Activated T-cell treated with anti-CD3 and anti-CD28 coated beads, Interleukin-2, amount 50 U/mL, for 24 hours (primary cell): Measurements from ENCODE around the gene LTA4H.
A peak's percentile ranks its signal among the peaks of the same experiment; 100 is the strongest.

Experiments
- DNase-seq: peaks from one replicate; pipeline ENCODE4 v3.0.0-alpha.2; 2020
- H3K27ac Mint-ChIP-seq: 2 replicates; pipeline ENCODE4 v1.8.0; 2020; ENCODE audit warnings: mild to moderate bottlenecking, mixed read lengths
- H3K27me3 Mint-ChIP-seq: 2 replicates; pipeline ENCODE4 v1.8.0; 2020; ENCODE audit warnings: mixed read lengths
- H3K36me3 Mint-ChIP-seq: 2 replicates; pipeline ENCODE4 v1.8.0; 2020; ENCODE audit warnings: low read depth, mixed read lengths
- H3K4me1 Mint-ChIP-seq: 2 replicates; pipeline ENCODE4 v1.8.0; 2020; ENCODE audit warnings: low read depth, mixed read lengths
- H3K4me3 Mint-ChIP-seq: 2 replicates; pipeline ENCODE4 v1.8.0; 2020; ENCODE audit warnings: mild to moderate bottlenecking, moderate library complexity, mixed read lengths
- H3K9me3 Mint-ChIP-seq: 2 replicates; pipeline ENCODE4 v1.8.0; 2020; ENCODE audit warnings: mixed read lengths

The LTA4H gene

GRCh38 chr12:96064966-96065365 lies 29.6 kb upstream of the LTA4H start:
- Mint-ChIP-seq H3K9me3 (no peaks in the 10 kb centered on the region), H3K27me3 (no peaks in the 10 kb centered on the region), H3K27ac (no peak overlapping the region), H3K36me3 (no peaks in the 10 kb centered on the region), H3K4me3 (no peak overlapping the region), H3K4me1 (peaks cover 28% of the 10 kb centered on the region)
- no peak for DNase-seq

GRCh38 chr12:96064271-96064670 lies 28.9 kb upstream of the LTA4H start:
- peaks cover 28% of the 10 kb centered on the region for H3K4me1 Mint-ChIP-seq
- no peak overlapping the region for H3K4me3 Mint-ChIP-seq
- no peaks in the 10 kb centered on the region for H3K27me3 Mint-ChIP-seq
- H3K27ac Mint-ChIP-seq: peak overlapping the region; percentile 37
- DNase-seq: no peak
- no peaks in the 10 kb centered on the region for H3K9me3 Mint-ChIP-seq
- H3K36me3 Mint-ChIP-seq: no peaks in the 10 kb centered on the region

- Mint-ChIP-seq H3K9me3 (no peaks in the 10 kb centered on the region), H3K27me3 (no peaks in the 10 kb centered on the region), H3K36me3 (no peaks in the 10 kb centered on the region), H3K4me3 (no peak overlapping the region), H3K27ac (peak overlapping the region; percentile 52), H3K4me1 (peaks cover 28% of the 10 kb centered on the region)
- no peak for DNase-seq
Observed at GRCh38 chr12:96063046-96063445, 27.7 kb upstream of the LTA4H start.

DNA sequence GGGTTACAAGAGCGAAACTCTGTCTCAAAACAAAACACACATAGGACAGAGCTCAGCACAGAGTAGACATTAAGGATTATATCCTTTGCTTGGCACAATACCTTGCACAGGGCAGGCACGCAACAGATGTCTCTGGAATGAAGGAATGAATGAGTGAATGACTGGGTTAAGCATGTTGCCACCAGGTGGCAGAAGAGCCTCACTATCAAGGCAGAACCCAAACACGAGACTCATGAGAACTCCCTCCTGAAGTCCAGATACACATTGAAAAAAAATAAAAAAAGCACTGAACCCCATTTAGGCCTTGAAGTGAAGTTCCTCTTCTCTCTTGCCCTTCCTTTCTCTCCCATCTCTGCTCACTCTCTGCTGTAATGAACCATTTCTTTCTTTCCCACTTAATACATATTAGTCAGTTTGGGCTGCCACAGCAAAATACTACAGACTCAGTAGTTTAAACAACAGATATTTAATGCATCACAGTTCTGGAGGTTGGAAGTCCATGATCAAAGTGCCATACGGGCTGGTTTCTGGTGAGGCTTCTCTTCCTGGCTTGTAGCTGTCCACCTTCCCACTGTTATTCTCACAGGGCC lies 26.6 kb upstream of the LTA4H start:
- peak; percentile 77 for DNase-seq
- H3K27me3 Mint-ChIP-seq: no peaks in the 10 kb centered on the region
- H3K4me3 Mint-ChIP-seq: no peak overlapping the region
- peaks cover 28% of the 10 kb centered on the region for H3K4me1 Mint-ChIP-seq
- no peaks in the 10 kb centered on the region for H3K9me3 Mint-ChIP-seq
- no peaks in the 10 kb centered on the region for H3K36me3 Mint-ChIP-seq
- H3K27ac Mint-ChIP-seq: no peak overlapping the region

DNA sequence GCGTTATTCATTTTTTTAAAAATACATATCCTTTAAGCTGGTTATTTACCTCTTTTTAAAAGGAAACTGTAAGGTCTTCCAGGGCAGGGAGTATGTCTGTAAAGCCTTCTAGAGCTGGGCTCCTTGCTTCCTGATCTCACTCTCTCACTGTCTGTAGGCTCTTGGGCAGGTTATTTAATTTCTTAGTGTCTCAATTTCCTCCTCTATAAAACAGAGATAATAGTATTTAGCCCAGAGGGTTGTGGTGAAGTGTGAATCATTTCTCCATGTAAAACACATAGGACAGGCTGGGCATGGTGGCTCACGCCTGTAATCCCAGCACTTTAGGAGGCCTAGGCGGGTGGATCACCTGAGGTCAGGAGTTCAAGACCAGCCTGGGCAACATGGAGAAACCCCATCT lies 25.9 kb upstream of the LTA4H start:
- Mint-ChIP-seq H3K27ac (no peak overlapping the region), H3K27me3 (no peaks in the 10 kb centered on the region), H3K9me3 (no peaks in the 10 kb centered on the region), H3K4me3 (no peak overlapping the region), H3K36me3 (no peaks in the 10 kb centered on the region), H3K4me1 (peaks cover 28% of the 10 kb centered on the region)
- no peak for DNase-seq

DNA sequence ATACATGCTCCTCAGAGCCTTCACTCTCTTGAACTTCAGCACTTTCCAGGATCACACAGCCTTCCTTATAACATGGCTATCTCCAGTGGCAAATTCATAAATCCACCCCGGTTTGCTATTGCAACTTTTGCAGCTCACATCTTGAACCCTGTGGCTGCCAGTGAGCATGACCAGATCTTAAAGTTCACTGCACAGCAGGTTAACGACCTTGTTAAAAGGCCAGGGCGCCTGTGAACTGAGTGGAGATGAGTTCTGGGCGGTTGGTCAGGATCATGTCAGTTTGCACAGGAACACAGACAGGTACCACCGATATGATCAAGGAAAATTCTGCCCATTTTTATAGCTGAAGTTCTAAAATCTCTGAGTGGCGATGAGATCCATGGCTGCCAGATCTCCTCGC lies 24.7 kb upstream of the LTA4H start:
- no peak overlapping the region for H3K4me3 Mint-ChIP-seq
- H3K4me1 Mint-ChIP-seq: peaks cover 28% of the 10 kb centered on the region
- H3K9me3 Mint-ChIP-seq: no peaks in the 10 kb centered on the region
- no peaks in the 10 kb centered on the region for H3K27me3 Mint-ChIP-seq
- H3K27ac Mint-ChIP-seq: no peak overlapping the region
- no peak for DNase-seq
- H3K36me3 Mint-ChIP-seq: no peaks in the 10 kb centered on the region

GRCh38 chr12:96057986-96058553 lies 22.7 kb upstream of the LTA4H start:
- no peak for DNase-seq
- Mint-ChIP-seq H3K4me1 (peaks cover 10% of the 10 kb centered on the region), H3K36me3 (no peaks in the 10 kb centered on the region), H3K27ac (no peak overlapping the region), H3K9me3 (no peaks in the 10 kb centered on the region), H3K4me3 (no peak overlapping the region), H3K27me3 (no peaks in the 10 kb centered on the region)

- no peak overlapping the region for H3K4me3 Mint-ChIP-seq
Observed at GRCh38 chr12:96056646-96057455, 21.5 kb upstream of the LTA4H start.

DNA sequence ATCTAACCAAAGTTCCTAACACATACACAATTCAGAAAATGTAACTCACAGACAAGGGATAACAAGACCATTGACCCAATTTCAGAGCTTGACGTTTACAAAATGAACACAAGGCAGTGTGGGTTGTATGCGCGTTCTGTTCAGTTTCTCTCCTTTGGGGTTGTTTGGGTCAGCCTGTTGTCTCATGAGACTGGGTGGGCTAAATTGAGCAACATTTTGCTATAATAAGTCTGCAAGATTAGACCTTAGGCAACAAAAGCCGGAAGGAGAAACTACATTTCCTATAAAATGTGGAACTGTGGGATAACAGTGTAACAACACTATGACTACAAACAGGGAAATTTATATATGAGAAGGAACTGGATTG lies 18.8 kb upstream of the LTA4H start:
- DNase-seq: no peak
- Mint-ChIP-seq H3K9me3 (peaks cover 4% of the 10 kb centered on the region), H3K36me3 (no peaks in the 10 kb centered on the region), H3K4me1 (peaks cover 3% of the 10 kb centered on the region), H3K4me3 (no peak overlapping the region), H3K27ac (no peak overlapping the region), H3K27me3 (no peaks in the 10 kb centered on the region)

More at GRCh38 chr12:96056646-96057455, 21.5 kb upstream of the LTA4H start:
- no peak for DNase-seq
- Mint-ChIP-seq H3K27ac (no peak overlapping the region), H3K9me3 (no peaks in the 10 kb centered on the region), H3K4me1 (peaks cover 2% of the 10 kb centered on the region), H3K36me3 (no peaks in the 10 kb centered on the region), H3K27me3 (no peaks in the 10 kb centered on the region)

- Mint-ChIP-seq H3K4me1 (peaks cover 6% of the 10 kb centered on the region), H3K27me3 (no peaks in the 10 kb centered on the region), H3K27ac (no peak overlapping the region), H3K9me3 (peaks cover 4% of the 10 kb centered on the region), H3K36me3 (no peaks in the 10 kb centered on the region), H3K4me3 (no peak overlapping the region)
- DNase-seq: no peak
Observed at GRCh38 chr12:96053476-96054243, 18.3 kb upstream of the LTA4H start.

GRCh38 chr12:96051756-96052485 lies 16.5 kb upstream of the LTA4H start:
- H3K9me3 Mint-ChIP-seq: peaks cover 4% of the 10 kb centered on the region
- H3K27ac Mint-ChIP-seq: no peak overlapping the region
- H3K27me3 Mint-ChIP-seq: no peaks in the 10 kb centered on the region
- H3K4me3 Mint-ChIP-seq: no peak overlapping the region
- H3K4me1 Mint-ChIP-seq: peaks cover 24% of the 10 kb centered on the region
- no peak for DNase-seq
- no peaks in the 10 kb centered on the region for H3K36me3 Mint-ChIP-seq

- Mint-ChIP-seq H3K4me1 (peaks cover 39% of the 10 kb centered on the region), H3K9me3 (peaks cover 4% of the 10 kb centered on the region), H3K36me3 (no peaks in the 10 kb centered on the region), H3K4me3 (no peak overlapping the region), H3K27me3 (no peaks in the 10 kb centered on the region), H3K27ac (no peak overlapping the region)
- DNase-seq: no peak
Observed at GRCh38 chr12:96050139-96050538, 14.8 kb upstream of the LTA4H start.

DNA sequence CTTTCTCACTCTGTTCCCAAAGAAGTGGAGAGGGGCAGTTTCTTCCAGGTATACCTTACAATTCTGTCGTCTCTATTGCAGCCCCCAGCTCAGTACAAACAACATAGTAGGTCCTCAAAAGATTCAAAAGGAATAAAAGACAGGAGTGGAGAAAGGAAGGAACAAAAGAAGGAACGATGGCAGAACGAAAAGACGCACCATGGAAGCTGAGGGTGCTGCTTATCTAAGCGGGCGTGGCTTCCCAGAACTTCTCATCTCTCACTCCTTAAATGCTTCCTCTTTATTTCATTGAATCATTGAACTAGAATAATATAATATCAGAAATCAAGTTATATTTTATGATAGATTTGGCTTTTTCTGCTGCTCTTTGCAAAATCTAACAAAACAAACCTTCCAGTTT lies 13.7 kb upstream of the LTA4H start:
- no peak for DNase-seq
- no peak overlapping the region for H3K4me3 Mint-ChIP-seq
- H3K27ac Mint-ChIP-seq: peak overlapping the region; percentile 15
- no peaks in the 10 kb centered on the region for H3K27me3 Mint-ChIP-seq
- H3K36me3 Mint-ChIP-seq: no peaks in the 10 kb centered on the region
- H3K4me1 Mint-ChIP-seq: peaks cover 48% of the 10 kb centered on the region
- H3K9me3 Mint-ChIP-seq: peaks cover 4% of the 10 kb centered on the region

DNA sequence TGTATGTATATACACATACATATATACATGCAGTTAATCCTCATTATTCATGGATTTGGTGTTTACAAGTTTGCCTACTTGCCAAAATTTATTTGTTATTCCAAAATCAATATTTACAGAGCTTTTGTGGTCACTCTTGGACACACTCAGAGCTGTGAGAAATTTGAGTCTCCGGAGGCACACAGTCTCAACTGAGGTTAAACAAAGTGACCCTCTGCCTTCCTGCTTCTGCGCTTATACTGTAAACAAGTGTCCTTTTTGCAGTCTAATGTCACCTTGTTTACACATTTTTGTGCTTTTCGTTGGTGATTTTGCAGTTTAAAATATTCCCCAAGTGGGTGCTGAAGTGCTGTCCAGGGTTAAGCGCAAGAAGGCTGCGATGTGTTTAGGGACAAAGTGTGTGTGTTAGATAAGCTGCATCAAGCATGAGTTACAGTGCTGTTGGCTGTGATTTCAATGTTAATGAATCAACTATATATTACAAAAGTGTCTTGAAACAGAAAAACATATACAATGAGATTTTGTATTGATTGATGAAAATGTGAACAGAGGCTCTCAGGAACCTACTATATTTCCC lies 13.1 kb upstream of the LTA4H start:
- peaks cover 53% of the 10 kb centered on the region for H3K4me1 Mint-ChIP-seq

More for the DNA sequence above, 13.1 kb upstream of the LTA4H start:
- H3K9me3 Mint-ChIP-seq: peaks cover 4% of the 10 kb centered on the region
- DNase-seq: no peak
- no peaks in the 10 kb centered on the region for H3K27me3 Mint-ChIP-seq
- peak overlapping the region; percentile 94 for H3K27ac Mint-ChIP-seq
- H3K36me3 Mint-ChIP-seq: no peaks in the 10 kb centered on the region
- H3K4me3 Mint-ChIP-seq: peak overlapping the region; percentile 47
